ENCODE measurements around the gene C1QL1.

The C1QL1 gene

DNA sequence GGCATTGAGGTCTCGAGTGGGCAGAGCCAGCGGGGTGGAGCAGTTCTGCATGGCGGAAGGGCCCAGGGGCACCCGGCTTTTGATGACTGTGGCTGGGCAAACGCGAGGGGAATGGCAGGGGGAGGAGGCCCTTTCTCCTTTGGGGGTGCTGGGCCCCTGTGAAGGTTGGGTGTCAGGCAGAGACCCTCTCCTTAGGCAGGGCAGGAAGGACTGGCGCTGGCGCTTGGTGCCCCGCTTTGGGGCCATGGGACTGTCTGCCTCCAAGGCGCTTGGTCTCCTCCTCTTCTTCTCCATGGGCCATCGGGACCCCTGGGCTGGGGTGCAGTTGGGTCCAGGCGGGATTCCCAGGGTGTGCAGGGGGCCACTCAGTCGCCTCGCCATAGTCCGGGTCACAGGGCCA lies 40.0 kb downstream of the C1QL1 start:
- no peak for DNase-seq

- no peak for DNase-seq
Measured at GRCh38 chr17:44927696-44928095, 40.4 kb downstream of the C1QL1 start.

GRCh38 chr17:44926821-44927525 lies 41.1 kb downstream of the C1QL1 start:
- no peak for DNase-seq

GRCh38 chr17:44925731-44926697 lies 42.1 kb downstream of the C1QL1 start:
- DNase-seq = no peak

GRCh38 chr17:44924107-44924544 lies 44.0 kb downstream of the C1QL1 start:
- DNase-seq = no peak

DNA sequence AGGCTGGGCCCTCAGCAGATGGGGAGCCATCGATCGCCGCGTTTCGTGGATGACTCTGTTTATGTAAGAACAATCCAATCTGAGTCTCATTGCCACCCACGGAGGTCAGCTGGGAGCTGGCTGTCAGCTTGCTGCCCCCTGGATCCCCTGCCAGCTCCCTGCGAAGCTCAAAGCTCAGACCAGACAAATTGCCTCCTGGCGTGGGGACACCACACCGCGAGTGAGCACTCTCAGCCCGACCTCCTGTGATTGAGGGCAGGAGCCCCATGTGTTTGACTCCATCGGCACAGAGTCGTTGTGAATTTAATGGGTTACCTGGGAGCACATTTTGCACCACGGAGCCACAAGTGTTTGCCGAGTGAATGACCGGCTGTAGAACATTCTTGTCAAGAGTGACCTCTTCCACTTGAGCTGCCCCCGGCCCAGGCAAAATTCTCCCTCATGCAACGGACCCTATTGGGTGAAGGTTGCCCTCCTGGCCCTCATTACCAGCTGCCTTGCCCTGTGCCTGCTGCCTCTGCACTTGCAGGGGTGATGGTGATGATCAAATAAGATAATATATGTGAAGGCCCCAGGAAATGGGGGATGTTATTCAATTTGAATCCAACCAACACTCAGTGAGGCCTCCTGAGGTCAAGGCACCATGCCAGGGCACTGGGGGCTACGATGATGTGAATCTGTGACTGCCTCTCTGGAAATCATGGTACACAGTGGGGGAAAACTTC lies 45.2 kb downstream of the C1QL1 start:
- DNase-seq = no peak

DNA sequence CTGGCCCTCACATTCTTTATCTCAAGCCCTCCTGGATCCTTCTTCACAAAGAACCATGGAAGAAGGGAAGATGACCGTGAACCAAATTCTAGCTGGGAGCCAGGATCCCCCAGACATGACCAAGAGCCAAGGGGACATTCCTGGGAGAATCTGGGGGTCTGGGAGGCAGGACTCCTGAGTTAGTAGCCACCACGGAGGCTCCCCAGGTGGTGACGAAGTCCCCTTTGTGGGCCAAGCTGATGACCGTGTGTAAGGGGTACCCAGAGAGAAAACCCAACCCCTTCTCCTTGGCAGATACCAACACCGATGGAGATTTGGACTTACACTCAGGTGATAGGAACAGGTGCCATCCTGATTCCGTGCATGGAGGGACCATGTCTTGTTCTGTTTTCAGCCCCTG lies 46.0 kb downstream of the C1QL1 start:
- DNase-seq = no peak

DNA sequence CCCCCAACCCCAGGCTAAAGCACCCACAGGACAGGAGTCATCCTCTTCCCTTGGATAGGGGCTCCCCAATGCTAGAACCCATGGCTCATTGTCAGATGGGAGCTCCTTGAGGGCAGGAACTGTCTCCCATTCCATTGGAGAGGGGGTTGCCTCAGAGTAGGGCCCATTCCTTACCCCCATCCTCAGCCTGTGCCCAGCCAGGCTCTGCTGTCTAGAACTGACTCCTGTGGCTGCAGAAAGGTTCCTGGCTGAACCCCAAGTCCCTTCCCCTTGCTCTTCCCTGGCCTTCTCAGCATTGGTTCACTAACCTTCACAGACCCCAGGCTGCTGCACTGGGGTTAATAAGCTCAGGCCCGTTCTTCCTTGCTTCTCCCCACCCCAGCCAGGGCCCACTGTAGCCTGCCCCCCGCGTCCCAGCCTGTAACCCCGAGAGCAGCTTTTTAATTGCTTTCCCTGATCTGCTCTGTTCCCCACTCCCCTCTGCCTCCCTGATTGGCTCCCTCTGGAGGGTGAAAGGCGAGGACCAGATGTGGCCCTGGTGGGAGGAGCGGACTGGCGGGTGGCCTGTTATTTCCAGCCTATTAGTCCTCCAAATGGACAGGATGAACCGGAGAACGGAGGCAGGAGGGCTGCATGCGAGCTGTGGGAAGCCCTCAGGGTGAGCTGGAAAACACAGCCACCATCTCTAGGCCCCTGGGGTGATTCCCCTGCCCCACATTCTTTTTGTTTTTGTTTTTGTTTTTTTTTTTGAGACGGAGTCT lies 46.8 kb downstream of the C1QL1 start:
- DNase-seq = no peak

GRCh38 chr17:44920565-44920940 lies 47.5 kb downstream of the C1QL1 start:
- DNase-seq = no peak

DNA sequence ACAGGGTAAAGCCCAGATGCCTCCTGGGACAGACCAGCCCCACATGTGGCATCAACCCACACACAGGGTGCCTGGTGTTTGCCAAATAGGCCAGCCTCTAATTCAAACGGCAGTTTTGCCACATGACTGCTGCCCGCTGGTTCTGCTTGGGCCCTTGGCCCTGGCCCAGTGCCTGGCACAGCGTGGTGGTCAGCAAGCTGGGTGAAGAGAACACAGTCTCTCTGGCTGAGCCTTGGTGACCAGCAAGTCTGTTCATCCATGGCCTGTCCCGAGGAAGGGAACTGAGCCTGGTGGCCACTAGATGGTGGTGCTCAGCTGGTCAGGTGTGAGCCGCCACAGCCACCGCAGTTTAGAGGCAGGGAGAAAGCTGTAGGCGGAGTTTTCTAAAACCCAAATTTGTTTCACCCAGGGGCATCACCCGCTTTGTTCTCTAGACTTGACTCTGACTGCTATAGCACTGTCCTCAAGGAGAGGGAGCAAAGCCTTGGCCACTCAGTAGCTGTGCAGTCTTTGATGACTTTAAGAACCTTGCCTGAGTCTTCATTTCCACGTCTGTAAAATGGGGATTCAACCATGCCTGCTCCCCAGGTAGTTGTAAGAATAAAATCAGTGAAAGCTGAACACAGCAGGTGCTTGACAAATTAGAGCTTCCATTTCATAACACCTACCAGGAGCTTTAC lies 48.1 kb downstream of the C1QL1 start:
- DNase-seq = peak; percentile 84

GRCh38 chr17:44919411-44919810 lies 48.7 kb downstream of the C1QL1 start:
- DNase-seq = no peak

GRCh38 chr17:44918006-44918405 lies 50.1 kb downstream of the C1QL1 start:
- DNase-seq = no peak

- no peak for DNase-seq
Measured at GRCh38 chr17:44917456-44917855, 50.6 kb downstream of the C1QL1 start.

GRCh38 chr17:44916781-44917241 lies 51.3 kb downstream of the C1QL1 start:
- DNase-seq = peak; percentile 75

DNA sequence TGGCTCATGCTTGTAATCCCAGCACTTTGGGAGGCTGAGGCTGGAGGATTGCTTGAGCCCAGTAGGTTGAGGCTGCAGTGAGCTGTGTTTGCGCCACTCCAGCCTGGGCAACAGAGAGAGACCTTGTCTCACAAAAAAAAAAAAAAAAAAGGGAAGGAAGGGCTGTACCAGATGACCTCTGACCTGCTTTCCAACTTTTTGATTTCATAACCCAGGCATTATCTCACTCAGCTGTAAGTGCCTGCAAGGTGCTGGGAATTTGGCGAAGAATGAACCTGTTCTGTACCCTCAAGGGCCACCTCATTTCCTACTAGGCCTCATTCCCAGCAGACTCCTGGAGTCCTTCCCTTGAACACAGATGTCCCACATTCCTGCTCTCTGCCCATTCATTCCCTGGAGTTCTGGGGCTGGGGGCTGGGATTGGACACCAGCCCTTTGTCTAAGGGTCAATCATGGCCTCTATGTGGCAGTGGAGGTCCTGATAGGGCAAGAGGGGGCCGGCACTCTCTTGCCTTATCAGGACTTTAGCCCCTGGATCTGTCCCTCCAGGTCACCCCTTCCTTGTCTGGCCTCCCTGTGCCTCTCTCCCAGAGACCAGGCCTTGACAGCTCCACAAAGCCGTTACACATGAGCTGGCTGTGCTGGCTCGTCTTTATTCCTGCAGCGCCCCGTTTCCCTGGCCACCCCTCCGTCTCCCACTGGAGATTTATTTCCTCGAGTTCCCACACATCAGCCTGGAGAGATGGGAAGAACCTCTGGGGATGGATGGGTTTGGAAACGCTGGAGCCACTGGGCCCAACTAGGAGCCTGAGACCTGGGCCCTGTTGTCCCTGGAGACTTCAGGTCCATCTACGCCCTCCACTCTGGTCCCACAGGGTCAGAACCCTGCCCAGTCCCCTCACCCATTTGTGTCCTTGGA lies 52.0 kb downstream of the C1QL1 start:
- no peak for DNase-seq

DNA sequence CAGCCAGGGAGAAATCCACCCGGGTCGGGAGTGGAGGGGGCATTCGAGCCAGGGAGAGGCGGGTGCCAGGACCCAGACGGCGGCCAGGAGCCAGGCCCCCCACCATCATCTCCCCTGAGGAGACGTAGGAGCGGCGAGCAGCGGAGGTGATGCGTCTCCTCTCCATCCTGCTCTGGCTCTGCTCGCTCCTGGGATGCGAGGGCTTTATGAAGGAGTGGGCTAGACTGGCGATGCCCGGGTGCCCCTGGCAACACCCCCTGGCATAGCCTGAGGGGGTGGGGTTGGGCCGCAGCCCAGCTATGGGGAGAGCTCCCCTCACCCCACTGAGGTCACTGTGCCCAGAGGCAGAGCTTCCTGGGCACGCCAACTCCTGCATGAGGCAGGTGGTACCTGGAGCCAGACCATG lies 52.8 kb downstream of the C1QL1 start, which contains the start of gene GFAP:
Gene GFAP, minus strand, starts transcription at position 180 of the 406 bp plus-strand sequence. Its CDS starts 14 bp downstream, at position 166.
- peak; percentile 71 for DNase-seq

DNA sequence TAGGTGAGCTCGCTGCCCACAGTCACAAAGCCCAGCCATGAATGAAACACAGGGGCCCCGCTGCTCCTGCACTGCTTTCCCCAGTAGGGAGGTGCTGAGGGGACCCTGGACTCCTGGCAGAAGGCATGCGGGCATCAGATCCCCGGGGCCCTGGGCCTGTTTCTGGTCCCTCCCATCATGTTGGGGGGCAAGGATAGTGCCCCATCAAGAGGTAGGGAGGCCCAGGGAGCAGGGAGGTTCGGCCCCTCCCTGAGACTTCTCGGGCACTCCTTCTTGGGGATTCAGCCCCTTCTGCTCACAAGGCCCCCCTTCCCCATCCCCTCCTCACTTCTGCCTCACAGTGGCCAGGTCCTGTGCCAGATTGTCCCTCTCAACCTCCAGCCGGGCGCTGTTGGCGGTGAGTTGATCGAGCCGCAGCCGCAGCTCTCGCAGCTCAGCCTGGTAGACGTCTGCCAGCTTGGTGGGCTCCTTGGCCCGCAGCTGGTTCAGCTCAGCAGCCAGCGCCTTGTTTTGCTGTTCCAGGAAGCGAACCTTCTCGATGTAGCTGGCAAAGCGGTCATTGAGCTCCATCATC lies 53.3 kb downstream of the C1QL1 start:
- DNase-seq = peak; percentile 40

DNA sequence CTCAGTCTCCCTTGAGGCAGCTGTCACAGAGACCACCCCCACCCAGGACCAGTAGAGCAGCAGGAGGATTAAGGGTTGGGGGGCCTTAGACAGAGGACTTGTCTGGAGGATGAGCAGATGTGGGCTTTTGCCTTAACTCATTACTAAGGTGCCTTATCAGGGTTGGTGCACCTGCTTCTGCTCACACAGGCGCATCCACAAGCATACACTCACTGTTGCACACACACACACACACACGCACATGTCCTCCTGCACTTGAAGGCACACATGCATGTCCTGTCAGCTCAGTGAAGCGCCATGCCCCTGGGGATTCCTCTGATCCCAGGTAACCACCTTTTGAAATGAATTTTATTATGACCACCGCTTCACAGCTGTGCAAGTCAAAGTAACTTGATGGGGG lies 54.0 kb downstream of the C1QL1 start:
- DNase-seq = no peak

DNA sequence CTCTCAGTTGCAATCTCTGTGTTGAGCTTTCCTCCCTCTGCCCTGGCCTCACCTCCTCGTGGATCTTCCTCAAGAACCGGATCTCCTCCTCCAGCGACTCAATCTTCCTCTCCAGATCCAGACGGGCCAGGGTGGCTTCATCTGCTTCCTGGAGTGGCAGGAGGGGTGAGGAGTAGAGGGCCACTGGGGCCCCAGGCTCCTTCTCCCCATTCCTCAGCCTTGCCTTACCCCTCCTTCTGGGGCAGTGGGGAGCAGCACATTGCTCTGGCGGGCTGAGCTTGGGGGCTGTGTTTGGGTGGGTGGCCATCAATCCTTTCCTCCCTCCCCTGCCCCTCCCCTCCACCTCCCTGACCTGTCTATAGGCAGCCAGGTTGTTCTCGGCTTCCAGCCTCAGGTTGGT lies 54.4 kb downstream of the C1QL1 start:
- DNase-seq = no peak

All from midbrain (tissue), 1 donor.